ENCODE results near the gene KLF1. TPM values are rescaled to one million over a fixed set of nuclear protein-coding genes. Genes with fewer than 3 reads are reported as not detected.

Gene KLF1
- total RNA-seq, 1 experiment from 2014 or later: not detected

DNA sequence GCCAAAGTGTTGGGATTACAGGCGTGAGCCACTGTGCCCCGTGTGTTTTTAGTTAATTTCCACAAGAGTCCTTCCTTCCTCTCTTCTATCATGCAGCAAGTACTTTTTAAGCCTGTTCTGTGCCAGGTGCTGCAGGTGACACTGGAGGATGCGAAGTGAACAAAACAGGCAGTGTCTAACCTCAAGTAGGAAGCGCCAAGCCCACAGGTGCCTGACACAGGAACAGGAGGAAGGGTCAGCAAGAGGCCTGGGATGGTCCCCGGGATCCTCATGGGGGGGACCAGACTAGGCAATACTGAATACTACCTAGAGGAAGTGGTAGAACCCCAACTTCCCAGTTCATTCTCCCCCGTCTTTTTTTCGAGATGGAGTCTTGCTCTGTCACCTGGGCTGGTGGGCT is 49.6 kb upstream of the KLF1 start:
- no peaks in the 10 kb centered on the region for H4K20me1 ChIP-seq (ENCODE audit: insufficient read depth)
- no peak overlapping the region for H2AFZ ChIP-seq (ENCODE audit: low read depth, low read length, poor library complexity, severe bottlenecking)
- no peaks in the 10 kb centered on the region for H3K9me3 ChIP-seq (ENCODE audit: control insufficient read depth in 1 of 2, insufficient read depth in 1 of 2, low read depth in 1 of 2, low read length in 2 of 2)
- peaks cover 19 to 52% of the 10 kb centered on the region in 2 experiments for H3K4me1 ChIP-seq (ENCODE audit: control insufficient read depth in 1 of 2, insufficient read depth in 2 of 2, low read length in 2 of 2)
- ATAC-seq (no peak), DNase-seq (ENCODE audit: low read depth, low spot score) (no peak)
- no peak for TF ChIP-seq RAD21 (IDR thresholded peaks at IDR 0.05; ENCODE audit: low read depth)
- no peak for TF ChIP-seq CBX3 (IDR thresholded peaks at IDR 0.05; ENCODE audit: low read depth)
- TF ChIP-seq JUND (IDR thresholded peaks at IDR 0.05): no peak
- TF ChIP-seq POLR2A (IDR thresholded peaks at IDR 0.05; ENCODE audit: borderline replicate concordance, extremely low read depth, insufficient read depth, insufficient read length): no peak
- no peaks in the 10 kb centered on the region for H3K27me3 ChIP-seq (ENCODE audit: insufficient read depth, low read length)
- peaks cover 52% of the 10 kb centered on the region for H3K79me2 ChIP-seq (ENCODE audit: insufficient read depth, low read length)
- intact Hi-C loops (cut with micrococcal nuclease): no loop called here
- H3K36me3 ChIP-seq (ENCODE audit: control insufficient read depth in 1 of 2, insufficient read depth in 2 of 2, low read length in 2 of 2): peaks cover 13 to 27% of the 10 kb centered on the region in 2 experiments
- H3K4me2 ChIP-seq (ENCODE audit: low read length): no peak overlapping the region
- no peak overlapping the region for H3K9ac ChIP-seq (ENCODE audit: low read length)
- CTCF ChIA-PET: interaction anchor here (1.7 kb wide), 1 partner anchor 29 kb away, joined by 8 read pairs; no protein-coding TSS in a partner anchor
- BruUV-seq (replicated peaks): no TSS peak
- no peaks in the 10 kb centered on the region for H3K9me2 ChIP-seq (ENCODE audit: insufficient read depth)
- H3K27ac ChIP-seq (ENCODE audit: low read depth, low read length): 0 out of 2 replicates have a peak overlapping the region, but pooled peaks have one; percentile 8
- no peak overlapping the region for H3K4me3 ChIP-seq (replicated peaks in 1 of 2; ENCODE audit: low read depth in 1 of 2, low read length in 2 of 2)
- POLR2A ChIA-PET: interaction anchor here (1.6 kb wide), 1 partner anchor 10 kb away, joined by 4 read pairs; the partner anchor contains the start of gene RAD23A
- RAD21 ChIA-PET (ENCODE audit: low non-redundant PET in 1 of 2, low total read pairs in 2 of 2, uncharacterized antibody in 2 of 2, unreplicated experiment in 2 of 2): no interaction called here

- BruUV-seq (replicated peaks): no TSS peak
- Histone ChIP-seq H2AFZ (ENCODE audit: low read depth, low read length, poor library complexity, severe bottlenecking) (no peak overlapping the region), H3K36me3 (ENCODE audit: control insufficient read depth in 1 of 2, insufficient read depth in 2 of 2, low read length in 2 of 2) (peaks cover 8 to 23% of the 10 kb centered on the region in 2 experiments; a peak in 3 of 4 replicates), H3K27me3 (ENCODE audit: insufficient read depth, low read length) (no peaks in the 10 kb centered on the region), H3K4me1 (ENCODE audit: control insufficient read depth in 1 of 2, insufficient read depth in 2 of 2, low read length in 2 of 2) (peaks cover 18 to 43% of the 10 kb centered on the region in 2 experiments), H3K4me2 (ENCODE audit: low read length) (peak overlapping the region; percentile 15), H3K9me3 (ENCODE audit: control insufficient read depth in 1 of 2, insufficient read depth in 1 of 2, low read depth in 1 of 2, low read length in 2 of 2) (no peaks in the 10 kb centered on the region), H3K4me3 (replicated peaks in 1 of 2; ENCODE audit: low read depth in 1 of 2, low read length in 2 of 2) (no peak overlapping the region), H4K20me1 (ENCODE audit: insufficient read depth) (no peaks in the 10 kb centered on the region), H3K9ac (ENCODE audit: low read length) (no peak overlapping the region), H3K79me2 (ENCODE audit: insufficient read depth, low read length) (peaks cover 51% of the 10 kb centered on the region), H3K9me2 (ENCODE audit: insufficient read depth) (no peaks in the 10 kb centered on the region), H3K27ac (ENCODE audit: low read depth, low read length) (no peak overlapping the region)
- ChIA-PET CTCF (no interaction called here), RAD21 (ENCODE audit: low non-redundant PET in 1 of 2, low total read pairs in 2 of 2, uncharacterized antibody in 2 of 2, unreplicated experiment in 2 of 2) (no interaction called here), POLR2A (interaction anchor here (0.7 kb wide), 1 partner anchor 763 kb away, joined by 3 read pairs; no protein-coding TSS in a partner anchor)
- no peak for DNase-seq (ENCODE audit: low read depth, low spot score)
- TF ChIP-seq SIN3A (IDR thresholded peaks at IDR 0.05; ENCODE audit: low read depth) (no peak), SP1 (IDR thresholded peaks at IDR 0.05; ENCODE audit: low read depth) (no peak), ZBTB33 (IDR thresholded peaks at IDR 0.05; ENCODE audit: extremely low read depth, insufficient replicate concordance, low read length) (no peak), TCF7L2 (IDR thresholded peaks at IDR 0.05; ENCODE audit: borderline replicate concordance, extremely low read depth, insufficient read depth, insufficient read length) (no peak)
- TF ChIP-seq, protein P1, sequence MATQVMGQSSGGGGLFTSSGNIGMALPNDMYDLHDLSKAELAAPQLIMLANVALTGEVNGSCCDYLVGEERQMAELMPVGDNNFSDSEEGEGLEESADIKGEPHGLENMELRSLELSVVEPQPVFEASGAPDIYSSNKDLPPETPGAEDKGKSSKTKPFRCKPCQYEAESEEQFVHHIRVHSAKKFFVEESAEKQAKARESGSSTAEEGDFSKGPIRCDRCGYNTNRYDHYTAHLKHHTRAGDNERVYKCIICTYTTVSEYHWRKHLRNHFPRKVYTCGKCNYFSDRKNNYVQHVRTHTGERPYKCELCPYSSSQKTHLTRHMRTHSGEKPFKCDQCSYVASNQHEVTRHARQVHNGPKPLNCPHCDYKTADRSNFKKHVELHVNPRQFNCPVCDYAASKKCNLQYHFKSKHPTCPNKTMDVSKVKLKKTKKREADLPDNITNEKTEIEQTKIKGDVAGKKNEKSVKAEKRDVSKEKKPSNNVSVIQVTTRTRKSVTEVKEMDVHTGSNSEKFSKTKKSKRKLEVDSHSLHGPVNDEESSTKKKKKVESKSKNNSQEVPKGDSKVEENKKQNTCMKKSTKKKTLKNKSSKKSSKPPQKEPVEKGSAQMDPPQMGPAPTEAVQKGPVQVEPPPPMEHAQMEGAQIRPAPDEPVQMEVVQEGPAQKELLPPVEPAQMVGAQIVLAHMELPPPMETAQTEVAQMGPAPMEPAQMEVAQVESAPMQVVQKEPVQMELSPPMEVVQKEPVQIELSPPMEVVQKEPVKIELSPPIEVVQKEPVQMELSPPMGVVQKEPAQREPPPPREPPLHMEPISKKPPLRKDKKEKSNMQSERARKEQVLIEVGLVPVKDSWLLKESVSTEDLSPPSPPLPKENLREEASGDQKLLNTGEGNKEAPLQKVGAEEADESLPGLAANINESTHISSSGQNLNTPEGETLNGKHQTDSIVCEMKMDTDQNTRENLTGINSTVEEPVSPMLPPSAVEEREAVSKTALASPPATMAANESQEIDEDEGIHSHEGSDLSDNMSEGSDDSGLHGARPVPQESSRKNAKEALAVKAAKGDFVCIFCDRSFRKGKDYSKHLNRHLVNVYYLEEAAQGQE (IDR thresholded peaks at IDR 0.05; ENCODE audit: low read depth): no peak
- intact Hi-C loops (cut with micrococcal nuclease): no loop called here
- ATAC-seq: no peak
Measured at GRCh38 chr19:12935071-12935470, 48.1 kb upstream of the KLF1 start.
